Activated CD4-positive, alpha-beta memory T cell treated with anti-CD3 and anti-CD28 coated beads, Interleukin-2, amount 10 ng/mL, durations not matched to agents 7 days and 5 days (primary cell): ENCODE results near the gene DCANP1. TPM values are rescaled to one million over a fixed set of nuclear protein-coding genes. Genes with fewer than 3 reads are reported as not detected.

Source experiments
- CTCF ChIA-PET: fragments of 350-600 bp; sonication (Branson Sonifier 250); formaldehyde crosslinking; loops from one replicate; lab custom pipeline; 2021; ENCODE audit warnings: antibody characterized with exemption, inconsistent platforms; lab: Charles Lee
- POLR2A ChIA-PET: fragments of 350-600 bp; sonication (Branson Sonifier 250); formaldehyde crosslinking; loops from one replicate; lab custom pipeline; 2021; ENCODE audit warnings: antibody characterized with exemption; lab: Charles Lee
- DNase-seq: peaks from one replicate; pipeline ENCODE4 v3.0.0-alpha.2; 2020
- H3K27ac Mint-ChIP-seq: one replicate; pipeline ENCODE4 v1.8.0; 2021; ENCODE audit warnings: mild to moderate bottlenecking, mixed read lengths
- H3K27me3 Mint-ChIP-seq: one replicate; pipeline ENCODE4 v1.8.0; 2021; ENCODE audit warnings: mixed read lengths
- H3K36me3 Mint-ChIP-seq: one replicate; pipeline ENCODE4 v1.8.0; 2021; ENCODE audit warnings: low read depth, mixed read lengths
- H3K4me1 Mint-ChIP-seq: one replicate; pipeline ENCODE4 v1.8.0; 2021; ENCODE audit warnings: mixed read lengths
- H3K4me3 Mint-ChIP-seq: one replicate; pipeline ENCODE4 v1.8.0; 2021; ENCODE audit warnings: mild to moderate bottlenecking, mixed read lengths
- H3K9me3 Mint-ChIP-seq: one replicate; pipeline ENCODE4 v1.8.0; 2021; ENCODE audit warnings: mixed read lengths
- total RNA-seq, 2 experiments: library from RNA; stranded (reverse); gene quantifications; one replicate each; pipeline ENCODE4 v1.2.3, GENCODE V29; 2021

Gene DCANP1
- total RNA-seq, 2 experiments from 2014 or later: not detected

DNA sequence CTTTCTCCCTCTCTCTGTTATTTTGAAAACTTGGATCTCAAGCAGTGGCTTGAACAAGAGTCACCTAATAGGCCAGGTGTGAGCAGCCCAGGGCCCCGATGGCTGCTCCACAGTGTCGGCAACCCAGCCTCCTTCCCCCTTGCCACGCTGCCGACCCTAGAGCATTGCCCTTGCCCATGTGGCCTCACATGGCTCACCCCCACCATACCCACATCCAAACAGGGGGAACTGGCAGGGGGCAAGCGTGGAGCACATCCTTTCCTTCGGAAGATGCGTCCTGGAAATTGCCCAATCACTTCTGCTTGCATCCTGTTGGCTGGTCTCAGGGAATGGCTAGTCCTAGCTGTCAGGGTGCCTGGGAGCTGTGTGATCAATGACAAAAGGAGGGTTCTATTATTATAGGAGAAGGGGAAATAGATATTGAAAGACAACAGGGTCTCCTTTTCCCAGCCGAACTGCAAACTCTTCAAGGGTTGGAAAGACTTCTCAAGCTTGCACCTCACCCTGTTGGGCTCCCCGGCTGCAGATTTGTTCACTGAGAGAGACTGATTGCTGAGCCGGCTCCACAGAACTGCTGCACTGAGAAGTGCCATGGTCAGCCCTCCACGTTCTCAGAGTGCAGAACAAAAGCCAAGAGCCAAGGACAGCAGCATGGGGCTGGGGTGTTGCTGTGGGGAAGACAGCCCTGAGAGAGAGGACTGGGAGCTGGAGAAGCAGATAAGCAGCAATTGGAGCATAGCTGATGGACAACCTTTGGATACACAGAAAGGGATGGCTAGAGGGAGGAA is 13.3 kb upstream of the DCANP1 start:
- no peak overlapping the region for H3K4me3 Mint-ChIP-seq
- ChIA-PET CTCF (interaction anchor here (1.2 to 9.9 kb wide), 4 partner anchors 34 to 107 kb away, joined by 3 to 211 read pairs (median 94); no protein-coding TSS in a partner anchor), POLR2A (interaction anchor here (0.6 kb wide), 1 partner anchor 62 kb away, joined by 4 read pairs; no protein-coding TSS in a partner anchor)
- no peak for DNase-seq
- peaks cover 3% of the 10 kb centered on the region for H3K4me1 Mint-ChIP-seq
- no peaks in the 10 kb centered on the region for H3K9me3 Mint-ChIP-seq
- no peaks in the 10 kb centered on the region for H3K36me3 Mint-ChIP-seq
- no peak overlapping the region for H3K27ac Mint-ChIP-seq
- peaks cover 36% of the 10 kb centered on the region for H3K27me3 Mint-ChIP-seq

DNA sequence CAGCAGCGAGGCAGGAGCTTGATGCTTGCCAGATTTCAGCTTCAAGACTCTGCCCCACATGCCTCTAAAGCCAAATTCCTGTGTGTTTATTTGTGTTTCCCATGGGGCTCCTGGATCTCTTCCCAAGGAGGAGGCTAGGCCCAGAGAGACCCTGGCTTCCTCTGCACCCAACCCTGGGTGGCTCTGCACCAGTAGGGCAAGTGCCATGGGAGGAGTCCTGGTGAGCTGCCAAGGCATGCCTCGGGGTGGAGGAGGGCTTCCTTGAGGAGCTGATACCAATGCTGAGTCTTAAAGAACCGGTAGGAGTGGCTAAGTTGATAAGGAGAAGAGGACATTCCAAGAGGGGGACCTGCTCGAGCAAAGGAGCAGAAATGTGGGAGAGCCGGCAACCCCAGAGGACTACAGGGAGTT is 11.8 kb upstream of the DCANP1 start:
- H3K27me3 Mint-ChIP-seq: peaks cover 32% of the 10 kb centered on the region

DNA sequence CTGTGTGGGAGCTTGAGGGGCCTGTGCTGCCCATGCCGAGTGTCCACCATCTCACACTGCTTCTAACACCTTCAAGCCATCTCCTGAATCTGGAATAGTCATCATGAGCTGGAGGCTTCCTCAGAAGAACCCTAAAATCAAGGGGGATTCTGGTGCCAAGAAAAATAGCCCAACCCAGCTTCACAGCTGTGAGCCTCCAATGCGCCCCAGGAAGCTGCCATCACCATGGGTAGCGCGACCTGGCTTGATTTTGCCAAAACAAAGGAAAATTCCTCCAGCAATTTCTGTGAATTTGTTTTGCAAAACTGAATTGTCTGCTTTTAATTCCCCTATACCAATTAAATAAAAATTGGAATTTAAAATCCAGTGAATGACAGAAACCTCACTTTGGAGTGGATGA is 11.2 kb upstream of the DCANP1 start:
- Mint-ChIP-seq H3K27ac (no peak overlapping the region), H3K9me3 (no peaks in the 10 kb centered on the region), H3K4me3 (no peak overlapping the region), H3K36me3 (no peaks in the 10 kb centered on the region), H3K4me1 (peaks cover 3% of the 10 kb centered on the region), H3K27me3 (peaks cover 33% of the 10 kb centered on the region)
- CTCF ChIA-PET: interaction anchor here (1.1 to 6.0 kb wide), 11 partner anchors 8 to 217 kb away, joined by 3 to 79 read pairs (median 5); no protein-coding TSS in a partner anchor
- POLR2A ChIA-PET: no interaction called here
- DNase-seq: no peak

More for the DNA sequence above, 11.8 kb upstream of the DCANP1 start:
- Mint-ChIP-seq H3K27ac (no peak overlapping the region), H3K4me1 (peaks cover 3% of the 10 kb centered on the region), H3K36me3 (no peaks in the 10 kb centered on the region), H3K4me3 (no peak overlapping the region), H3K9me3 (no peaks in the 10 kb centered on the region)
- no peak for DNase-seq
- ChIA-PET POLR2A (no interaction called here), CTCF (interaction anchor here (1.8 to 6.0 kb wide), 3 partner anchors 29 to 103 kb away, joined by 5 to 79 read pairs (median 39); no protein-coding TSS in a partner anchor)

DNA sequence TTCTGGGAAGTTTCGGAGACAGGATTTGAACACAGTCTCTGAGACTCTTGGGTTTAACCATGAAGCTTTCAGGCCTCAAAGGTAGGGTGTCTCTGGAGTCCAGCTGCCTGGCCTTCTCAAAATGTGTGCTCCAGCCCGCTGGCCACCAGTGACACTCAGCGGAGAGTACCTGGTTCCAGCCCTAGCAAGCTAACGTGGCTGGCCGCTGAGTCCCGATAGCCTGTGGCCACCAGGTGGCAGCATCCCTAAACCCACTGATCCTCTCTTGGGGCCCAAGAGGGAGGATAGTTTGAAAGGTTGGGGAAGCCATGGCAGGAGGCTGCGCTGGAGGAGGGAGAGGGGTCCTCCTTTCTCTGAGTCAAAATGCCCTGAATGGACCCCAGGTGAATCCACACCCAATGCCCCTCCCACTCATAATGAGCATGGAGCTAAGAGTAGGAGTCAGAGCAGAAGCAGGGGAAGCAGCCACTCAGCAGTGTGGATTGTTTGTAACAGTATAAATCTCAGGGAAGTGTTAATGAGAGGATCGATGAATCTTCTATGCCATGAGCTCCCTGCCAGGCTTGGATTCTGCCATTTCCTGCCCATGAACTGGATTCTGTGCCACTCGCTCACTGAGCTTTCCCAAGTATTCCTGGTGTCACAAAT is 10.4 kb upstream of the DCANP1 start:
- Mint-ChIP-seq H3K4me1 (peaks cover 3% of the 10 kb centered on the region), H3K27ac (no peak overlapping the region)
- CTCF ChIA-PET: interaction anchor here (0.8 to 6.0 kb wide), 25 partner anchors 9 to 313 kb away, joined by 3 to 79 read pairs (median 4); partner anchors contain the start of gene DCANP1

DNA sequence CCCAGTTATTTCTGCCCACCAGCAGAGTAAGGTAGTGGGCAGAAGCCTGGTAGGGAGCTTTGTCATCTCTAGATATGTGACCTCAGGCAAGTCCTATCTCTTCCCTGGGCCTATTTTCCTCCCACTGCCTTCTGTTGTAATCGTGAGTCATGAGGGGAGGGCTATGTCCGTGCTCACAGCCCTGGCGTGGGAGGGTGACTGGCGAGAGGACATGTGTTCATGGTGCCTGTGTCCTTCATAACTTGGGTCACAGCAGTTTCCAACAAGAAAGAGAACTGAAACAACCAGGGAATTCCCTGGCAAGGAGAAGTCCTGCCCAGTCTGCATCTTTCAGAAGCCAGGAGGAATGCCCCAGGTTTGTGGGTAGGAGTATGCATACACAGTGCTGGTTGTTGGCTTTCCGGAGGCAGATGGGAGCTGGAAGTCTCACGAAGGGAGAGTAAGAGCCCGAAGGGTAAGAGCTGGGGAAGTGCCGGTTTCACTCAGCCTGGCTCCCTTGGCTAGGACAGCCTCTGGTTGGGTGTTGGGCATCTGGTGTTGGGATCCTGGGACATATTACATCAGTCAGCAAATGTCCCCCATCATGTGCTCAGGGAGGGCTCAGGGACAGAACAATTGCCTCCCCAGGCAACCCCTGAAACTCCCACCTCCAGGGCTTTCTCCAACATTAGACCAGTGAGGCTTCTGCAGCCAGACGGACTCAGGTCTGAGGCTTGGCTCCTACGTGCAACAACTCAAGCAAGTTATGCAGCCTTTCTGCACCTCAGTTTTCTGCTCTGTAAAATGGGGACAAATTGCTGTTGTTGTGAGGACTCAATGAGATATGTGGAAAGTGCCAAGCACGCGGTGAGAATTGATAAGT is 9.3 kb upstream of the DCANP1 start:
- no peak for DNase-seq
- no peak overlapping the region for H3K4me3 Mint-ChIP-seq

More for the DNA sequence above, 10.4 kb upstream of the DCANP1 start:
- H3K27me3 Mint-ChIP-seq: peaks cover 36% of the 10 kb centered on the region
- no peak overlapping the region for H3K4me3 Mint-ChIP-seq
- POLR2A ChIA-PET: no interaction called here
- peak; percentile 68 for DNase-seq
- no peaks in the 10 kb centered on the region for H3K36me3 Mint-ChIP-seq
- H3K9me3 Mint-ChIP-seq: no peaks in the 10 kb centered on the region

DNA sequence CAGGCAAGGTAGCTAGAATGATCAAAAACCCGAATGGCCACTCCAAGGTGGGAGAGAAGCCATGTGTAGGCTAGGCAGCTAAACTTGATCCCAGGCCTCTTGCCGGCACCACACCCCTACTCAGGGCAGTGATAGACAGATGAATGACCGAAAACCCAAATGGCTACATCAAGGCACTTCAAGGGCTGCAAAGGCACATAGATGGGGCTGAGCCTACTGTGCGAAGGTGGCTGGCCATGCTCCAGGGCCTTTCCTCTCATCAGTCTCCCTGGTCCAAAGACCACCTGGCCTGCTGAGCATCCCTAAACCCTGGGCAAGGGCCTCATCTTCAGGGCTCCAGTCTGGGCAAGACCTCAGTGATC is 8.7 kb upstream of the DCANP1 start:
- Mint-ChIP-seq H3K4me1 (no peaks in the 10 kb centered on the region), H3K36me3 (no peaks in the 10 kb centered on the region), H3K27me3 (peaks cover 26% of the 10 kb centered on the region), H3K9me3 (no peaks in the 10 kb centered on the region), H3K27ac (no peak overlapping the region), H3K4me3 (no peak overlapping the region)
- ChIA-PET CTCF (interaction anchor here (0.7 to 6.0 kb wide), 6 partner anchors 11 to 110 kb away, joined by 4 to 79 read pairs (median 10); no protein-coding TSS in a partner anchor), POLR2A (no interaction called here)
- DNase-seq: no peak

More for the DNA sequence above, 9.3 kb upstream of the DCANP1 start:
- no peak overlapping the region for H3K27ac Mint-ChIP-seq
- H3K36me3 Mint-ChIP-seq: no peaks in the 10 kb centered on the region
- H3K27me3 Mint-ChIP-seq: peaks cover 30% of the 10 kb centered on the region
- H3K9me3 Mint-ChIP-seq: no peaks in the 10 kb centered on the region
- ChIA-PET CTCF (interaction anchor here (0.7 to 6.0 kb wide), 14 partner anchors 8 to 113 kb away, joined by 3 to 79 read pairs (median 5); partner anchors contain the start of gene DCANP1), POLR2A (no interaction called here)
- H3K4me1 Mint-ChIP-seq: no peaks in the 10 kb centered on the region

DNA sequence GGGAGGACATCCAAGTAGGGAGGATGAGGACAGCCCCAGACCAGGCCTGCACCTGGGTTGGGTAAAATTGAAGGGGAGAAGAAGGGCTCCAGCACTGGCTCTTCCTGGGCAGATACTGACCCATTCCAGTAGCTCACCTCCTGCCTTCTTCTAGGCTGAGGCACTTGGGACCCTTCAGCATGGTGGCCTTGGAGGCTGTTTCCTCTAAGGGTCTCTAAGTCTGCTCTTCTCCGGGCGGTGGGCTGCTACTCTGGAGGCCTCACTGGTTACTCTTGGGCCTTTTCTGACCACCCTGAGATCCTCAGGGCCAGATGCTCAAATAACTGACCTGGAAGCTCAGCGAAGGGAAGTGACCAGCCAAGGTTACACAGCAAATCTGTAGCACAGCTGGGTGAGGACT is 7.8 kb upstream of the DCANP1 start:
- no peak for DNase-seq
- CTCF ChIA-PET: interaction anchor here (1.2 to 6.0 kb wide), 3 partner anchors 12 to 98 kb away, joined by 5 to 79 read pairs (median 22); no protein-coding TSS in a partner anchor
- Mint-ChIP-seq H3K27ac (no peak overlapping the region), H3K4me1 (no peaks in the 10 kb centered on the region), H3K36me3 (no peaks in the 10 kb centered on the region), H3K9me3 (no peaks in the 10 kb centered on the region), H3K4me3 (no peak overlapping the region), H3K27me3 (peaks cover 20% of the 10 kb centered on the region)
- POLR2A ChIA-PET: no interaction called here

DNA sequence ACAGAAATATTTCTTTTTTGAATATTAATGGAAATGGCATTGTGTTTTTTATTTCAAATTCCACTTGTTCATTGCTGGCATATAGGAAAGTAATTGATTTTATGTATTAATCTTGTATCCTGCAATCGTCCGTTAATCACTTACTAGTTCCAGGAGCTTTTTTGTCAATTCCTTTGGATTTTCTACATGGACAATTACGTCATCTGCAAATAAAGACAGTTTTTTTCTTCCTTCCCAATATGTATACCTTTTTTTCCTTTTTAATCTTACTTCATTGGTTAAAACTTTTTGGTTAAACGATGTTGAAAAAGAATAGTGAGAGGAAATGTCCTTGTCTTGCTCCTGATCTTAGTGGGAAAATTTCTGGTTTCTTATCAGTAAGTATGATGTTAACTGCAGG is 6.5 kb upstream of the DCANP1 start:
- POLR2A ChIA-PET: no interaction called here
- Mint-ChIP-seq H3K4me3 (no peak overlapping the region), H3K4me1 (no peaks in the 10 kb centered on the region)

DNA sequence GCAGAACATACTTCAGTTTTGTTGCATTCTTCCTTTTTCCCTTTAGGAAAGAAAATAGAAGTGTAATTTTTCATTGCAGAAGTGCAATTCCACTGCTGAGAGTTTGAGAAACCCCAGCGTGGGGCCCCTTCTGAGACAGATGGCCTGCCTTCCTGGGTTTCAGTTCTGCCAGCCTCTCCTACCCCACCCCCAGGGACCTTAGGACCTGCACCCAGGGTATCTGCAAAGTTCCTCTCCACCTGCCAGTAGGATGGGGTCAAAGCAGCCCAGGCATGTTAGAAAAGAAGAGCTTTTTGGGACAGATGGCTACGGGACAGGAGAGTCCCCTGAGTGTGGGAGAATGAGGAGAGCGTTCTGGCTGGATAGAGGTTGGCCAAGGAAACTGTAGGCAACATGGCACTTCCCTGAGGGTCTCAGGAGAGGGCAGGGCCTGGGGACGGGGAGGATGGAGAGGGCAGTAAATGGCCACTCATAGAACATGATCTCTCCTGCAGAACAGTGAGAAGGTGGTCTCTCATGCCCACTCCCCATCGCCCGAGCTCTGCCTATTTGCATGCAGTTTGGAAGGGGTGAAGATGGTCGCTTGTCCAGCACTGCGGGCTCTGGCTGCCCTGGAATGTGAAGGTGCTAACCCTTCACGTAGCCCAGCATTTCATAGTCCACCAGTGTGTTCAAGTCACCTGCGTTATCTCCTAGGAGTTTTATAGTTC is 5.3 kb upstream of the DCANP1 start, which contains the start of gene TIFAB:
TIFAB (minus strand) TSS at position 31 of the 710 bp plus-strand sequence. CDS start 2,412 bp downstream, outside the sequence.
- H3K4me1 Mint-ChIP-seq: no peaks in the 10 kb centered on the region
- H3K27me3 Mint-ChIP-seq: peaks cover 13% of the 10 kb centered on the region
- no peak within 1 kb of the TSS for H3K27ac Mint-ChIP-seq
- no peaks in the 10 kb centered on the region for H3K36me3 Mint-ChIP-seq
- H3K4me3 Mint-ChIP-seq: no peak within 1 kb of the TSS
- ChIA-PET CTCF (no interaction called here), POLR2A (no interaction called here)
- no peaks in the 10 kb centered on the region for H3K9me3 Mint-ChIP-seq
- no peak for DNase-seq

More for the DNA sequence above, 6.5 kb upstream of the DCANP1 start:
- no peak for DNase-seq
- Mint-ChIP-seq H3K9me3 (no peaks in the 10 kb centered on the region), H3K36me3 (no peaks in the 10 kb centered on the region), H3K27me3 (peaks cover 17% of the 10 kb centered on the region), H3K27ac (no peak overlapping the region)
- CTCF ChIA-PET: no interaction called here

DNA sequence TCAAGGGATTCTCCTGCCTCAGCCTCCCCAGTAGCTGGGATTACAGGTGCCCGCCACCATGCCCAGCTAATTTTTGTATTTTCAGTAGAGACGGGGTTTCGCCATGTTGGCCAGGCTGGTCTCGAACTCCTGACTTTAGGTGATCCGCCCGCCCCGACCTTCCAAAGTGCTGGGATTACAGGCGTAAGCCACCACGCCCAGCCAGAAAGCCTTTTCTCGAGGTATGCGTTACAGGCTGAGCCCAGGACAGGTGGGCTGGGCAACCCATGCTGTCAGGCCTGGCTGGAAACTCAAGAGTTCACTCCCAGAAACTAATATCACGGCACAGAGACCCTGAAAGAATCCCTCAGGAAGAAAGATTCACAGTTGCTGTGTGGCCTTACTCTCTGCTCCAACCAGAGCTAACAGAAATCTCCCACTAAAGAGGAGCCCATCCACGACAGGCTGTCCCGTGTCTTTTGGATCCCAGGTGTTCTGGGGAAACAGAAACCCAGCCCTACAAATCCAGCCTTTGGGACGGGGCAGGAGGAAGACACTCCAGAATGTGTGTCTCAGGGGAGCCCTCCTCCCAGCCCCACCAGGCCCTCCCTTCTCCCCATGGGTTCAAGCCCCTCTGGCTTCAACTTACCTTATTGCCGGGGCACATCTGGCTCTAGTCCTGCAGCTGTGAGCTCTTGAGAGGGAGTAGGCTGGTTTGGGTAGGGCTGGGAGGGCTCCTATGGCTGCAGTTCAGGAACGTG is 4.6 kb upstream of the DCANP1 start:
- ChIA-PET CTCF (no interaction called here), POLR2A (no interaction called here)
- H3K27ac Mint-ChIP-seq: no peak overlapping the region
- no peaks in the 10 kb centered on the region for H3K9me3 Mint-ChIP-seq
- no peak overlapping the region for H3K4me3 Mint-ChIP-seq
- no peak for DNase-seq
- peaks cover 13% of the 10 kb centered on the region for H3K27me3 Mint-ChIP-seq
- H3K4me1 Mint-ChIP-seq: no peaks in the 10 kb centered on the region
- no peaks in the 10 kb centered on the region for H3K36me3 Mint-ChIP-seq

DNA sequence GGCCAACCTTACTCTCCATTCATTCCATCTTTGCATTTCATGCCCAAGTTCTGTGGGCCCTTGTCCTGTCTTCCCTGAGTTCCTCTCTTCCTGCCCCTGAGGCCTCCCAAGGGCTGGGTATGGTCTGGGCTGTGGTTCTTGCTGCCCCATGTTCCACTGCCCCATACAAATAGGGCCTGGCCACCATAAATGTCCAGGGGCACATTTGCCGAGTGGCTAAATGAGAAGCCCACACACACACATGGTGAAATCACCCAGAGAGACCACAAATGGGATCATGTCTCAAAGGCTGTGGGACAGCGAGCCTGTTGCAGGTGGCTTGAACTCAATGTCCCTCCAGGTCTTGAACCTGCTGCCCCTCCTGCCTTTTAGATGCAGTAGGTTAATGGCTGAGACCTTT is 3.8 kb upstream of the DCANP1 start:
- Mint-ChIP-seq H3K4me3 (no peak overlapping the region), H3K9me3 (no peaks in the 10 kb centered on the region), H3K27ac (no peak overlapping the region), H3K36me3 (no peaks in the 10 kb centered on the region), H3K27me3 (peaks cover 9% of the 10 kb centered on the region), H3K4me1 (no peaks in the 10 kb centered on the region)
- CTCF ChIA-PET: no interaction called here
- POLR2A ChIA-PET: no interaction called here
- DNase-seq: no peak
